ENCODE results near the gene CAMKK2. TPM values are rescaled to one million over a fixed set of nuclear protein-coding genes. Genes with fewer than 3 reads are reported as not detected.

Gene CAMKK2
- total RNA-seq: 24.5 and 30.0 TPM in 2 replicates

GRCh38 chr12:121296618-121297434 is at the start of gene CAMKK2:
CAMKK2 (minus strand) TSS chr12:121296709; CDS start chr12:121274526, 22,183 bp downstream.

GRCh38 chr12:121209624-121210572 is 86.6 kb downstream of the CAMKK2 start, which contains the start of gene P2RX4:
P2RX4 (plus strand) TSS chr12:121210129; CDS start chr12:121210165, 36 bp downstream.

Other genes starting within 250 kb of the CAMKK2 start
- gene P2RX7, start 163.8 kb downstream of the CAMKK2 start, total RNA-seq: 0.15 and 0.50 TPM in 2 replicates
- gene P2RX4, start 86.6 kb downstream of the CAMKK2 start, total RNA-seq: 23.6 and 29.4 TPM in 2 replicates
- 138 and 140 TPM in 2 replicates for gene ANAPC5, start 55.7 kb upstream of the CAMKK2 start, total RNA-seq
- gene RNF34, start 103.4 kb upstream of the CAMKK2 start, total RNA-seq: 29.3 and 31.7 TPM in 2 replicates

All from bronchus fibroblast of lung (primary cell).